ENCODE data around the gene MYOZ1.

GRCh38 chr10:73643362-73643761, 2.1 kb upstream of the MYOZ1 start:
- TF ChIP-seq CTCF (IDR thresholded peaks at IDR 0.05) = no peak
- no peak for TF ChIP-seq POLR2A (IDR thresholded peaks at IDR 0.05)

Data from adrenal gland (tissue), 5 donors.